ENCODE measurements around the gene CIROP. TPM values are rescaled to one million over a fixed set of nuclear protein-coding genes. Genes with fewer than 3 reads are reported as not detected.

The CIROP gene
- total and polyA plus RNA-seq, 4 donors = not detected

- no peak for DNase-seq (ENCODE audit: low spot score)
- no peaks in the 10 kb centered on the region for H3K27me3 ChIP-seq (ENCODE audit: control insufficient read depth in 4 of 4, insufficient read depth in 4 of 4, low read length in 3 of 4)
- H3K4me1 ChIP-seq (ENCODE audit: control insufficient read depth in 4 of 4, insufficient read depth in 4 of 4, low read length in 3 of 4) = peaks cover 0 to 7% (median 2%) of the 10 kb centered on the region in 4 donors
- H3K9me3 ChIP-seq (ENCODE audit: control insufficient read depth in 4 of 4, low read length in 3 of 4) = no peaks in the 10 kb centered on the region
- H3K4me3 ChIP-seq (ENCODE audit: low read depth in 1 of 3, low read length in 3 of 3) = no peak overlapping the region
- 75% methylated on average over 10 of the region's 10 CpGs for WGBS
- peaks cover 0 to 8% (median 2%) of the 10 kb centered on the region in 4 donors for H3K36me3 ChIP-seq (ENCODE audit: control insufficient read depth in 4 of 4, insufficient read depth in 3 of 4, low read depth in 1 of 4, low read length in 3 of 4)
- no peak overlapping the region for H3K27ac ChIP-seq (ENCODE audit: low read depth in 1 of 2, low read length in 2 of 2)
- TF ChIP-seq JUND (IDR thresholded peaks at IDR 0.05) (no peak), CTCF (IDR thresholded peaks at IDR 0.05; ENCODE audit: low read depth, low read length, missing input control) (no peak), NR2F2 (IDR thresholded peaks at IDR 0.05) (no peak), REST (IDR thresholded peaks at IDR 0.05) (no peak)
- no peak overlapping the region for H3K9ac ChIP-seq (ENCODE audit: low read depth in 1 of 2, low read length in 2 of 2)
Observed at GRCh38 chr14:23099212-23099861, 5.5 kb downstream of the CIROP start.

GRCh38 chr14:23097786-23098185 lies 7.0 kb downstream of the CIROP start:
- DNase-seq (ENCODE audit: low spot score) = no peak
- Histone ChIP-seq H3K9ac (ENCODE audit: low read depth in 1 of 2, low read length in 2 of 2) (no peak overlapping the region), H3K9me3 (ENCODE audit: control insufficient read depth in 4 of 4, low read length in 3 of 4) (no peaks in the 10 kb centered on the region), H3K4me1 (ENCODE audit: control insufficient read depth in 4 of 4, insufficient read depth in 4 of 4, low read length in 3 of 4) (peaks cover 0 to 20% (median 10%) of the 10 kb centered on the region in 4 donors), H3K4me3 (ENCODE audit: low read depth in 1 of 3, low read length in 3 of 3) (no peak overlapping the region), H3K27me3 (ENCODE audit: control insufficient read depth in 4 of 4, insufficient read depth in 4 of 4, low read length in 3 of 4) (no peaks in the 10 kb centered on the region), H3K27ac (ENCODE audit: low read depth in 1 of 2, low read length in 2 of 2) (no peak overlapping the region), H3K36me3 (ENCODE audit: control insufficient read depth in 4 of 4, insufficient read depth in 3 of 4, low read depth in 1 of 4, low read length in 3 of 4) (peaks cover 0 to 8% (median 2%) of the 10 kb centered on the region in 4 donors)
- TF ChIP-seq ATF3 (IDR thresholded peaks at IDR 0.05) = no peak
- no peak for TF ChIP-seq REST (IDR thresholded peaks at IDR 0.05)
- no peak for TF ChIP-seq HNF4G (IDR thresholded peaks at IDR 0.05)
- TF ChIP-seq NR2F2 (IDR thresholded peaks at IDR 0.05) = no peak
- TF ChIP-seq RAD21 (IDR thresholded peaks at IDR 0.05) = no peak
- no peak for TF ChIP-seq FOXA1 (IDR thresholded peaks at IDR 0.05)
- TF ChIP-seq GABPA (IDR thresholded peaks at IDR 0.05 in 1 of 2, conservative IDR thresholded peaks at IDR 0.05 in 1 of 2) = no peak
- TF ChIP-seq EGR1 (IDR thresholded peaks at IDR 0.05; ENCODE audit: low read depth in 2 of 2) = no peak
- TF ChIP-seq SP1 (IDR thresholded peaks at IDR 0.05) = no peak
- TF ChIP-seq MAX (IDR thresholded peaks at IDR 0.05) = no peak
- no peak for TF ChIP-seq HNF4A (conservative IDR thresholded peaks at IDR 0.05)
- no peak for TF ChIP-seq RXRA (IDR thresholded peaks at IDR 0.05)
- no peak for TF ChIP-seq FOXA2 (IDR thresholded peaks at IDR 0.05)
- 90% methylated on average over 7 of the region's 7 CpGs for WGBS
